Measurements from ENCODE around the gene CES4A. TPM values are rescaled to one million over a fixed set of nuclear protein-coding genes. Genes with fewer than 3 reads are reported as not detected.
A peak's percentile ranks its signal among the peaks of the same experiment; 100 is the strongest.

The CES4A gene
- 1.1 and 1.5 TPM in 2 replicates for total RNA-seq

GRCh38 chr16:66988197-66988788 lies at the start of gene CES4A:
Gene CES4A (plus strand): TSS chr16:66988589. CDS start chr16:66988773, 184 bp downstream.
- Histone ChIP-seq H3K4me3 (ENCODE audit: low read depth, low read length) (no peak within 1 kb of the TSS), H3K27me3 (ENCODE audit: control insufficient read depth, insufficient read depth, low read length) (no peaks in the 10 kb centered on the region), H3K36me3 (ENCODE audit: control insufficient read depth, insufficient read depth, low read length) (no peaks in the 10 kb centered on the region)
- no peak for TF ChIP-seq CTCF (IDR thresholded peaks at IDR 0.05; ENCODE audit: insufficient read depth, low read length, severe bottlenecking)
- DNase-seq (ENCODE audit: low read depth): peak; percentile 82
- FAIRE-seq: peak; percentile 98

- no peak for DNase-seq (ENCODE audit: low read depth)
- H3K36me3 ChIP-seq (ENCODE audit: control insufficient read depth, insufficient read depth, low read length): peaks cover 39% of the 10 kb centered on the region
Measured at GRCh38 chr16:66939366-66939765, 49.0 kb upstream of the CES4A start.

GRCh38 chr16:66940236-66940635 lies 48.2 kb upstream of the CES4A start:
- H3K27me3 ChIP-seq (ENCODE audit: control insufficient read depth, insufficient read depth, low read length): no peaks in the 10 kb centered on the region
- peaks cover 39% of the 10 kb centered on the region for H3K36me3 ChIP-seq (ENCODE audit: control insufficient read depth, insufficient read depth, low read length)
- DNase-seq (ENCODE audit: low read depth) (no peak), FAIRE-seq (no peak)
- H3K4me3 ChIP-seq (ENCODE audit: low read depth, low read length): no peak overlapping the region
- TF ChIP-seq CTCF (IDR thresholded peaks at IDR 0.05; ENCODE audit: insufficient read depth, low read length, severe bottlenecking): no peak

More at GRCh38 chr16:66939366-66939765, 49.0 kb upstream of the CES4A start:
- Histone ChIP-seq H3K4me3 (ENCODE audit: low read depth, low read length) (no peak overlapping the region), H3K27me3 (ENCODE audit: control insufficient read depth, insufficient read depth, low read length) (no peaks in the 10 kb centered on the region)
- FAIRE-seq: no peak
- TF ChIP-seq CTCF (IDR thresholded peaks at IDR 0.05; ENCODE audit: insufficient read depth, low read length, severe bottlenecking): no peak

- no peak for DNase-seq (ENCODE audit: low read depth)
- no peak overlapping the region for H3K4me3 ChIP-seq (ENCODE audit: low read depth, low read length)
- no peaks in the 10 kb centered on the region for H3K27me3 ChIP-seq (ENCODE audit: control insufficient read depth, insufficient read depth, low read length)
- peaks cover 35% of the 10 kb centered on the region for H3K36me3 ChIP-seq (ENCODE audit: control insufficient read depth, insufficient read depth, low read length)
- no peak for FAIRE-seq
- TF ChIP-seq CTCF (IDR thresholded peaks at IDR 0.05; ENCODE audit: insufficient read depth, low read length, severe bottlenecking): no peak
Measured at GRCh38 chr16:66942981-66943380, 45.4 kb upstream of the CES4A start.

GRCh38 chr16:66943426-66944053 lies 44.8 kb upstream of the CES4A start:
- H3K4me3 ChIP-seq (ENCODE audit: low read depth, low read length): no peak overlapping the region
- peaks cover 31% of the 10 kb centered on the region for H3K36me3 ChIP-seq (ENCODE audit: control insufficient read depth, insufficient read depth, low read length)
- TF ChIP-seq CTCF (IDR thresholded peaks at IDR 0.05; ENCODE audit: insufficient read depth, low read length, severe bottlenecking): no peak
- H3K27me3 ChIP-seq (ENCODE audit: control insufficient read depth, insufficient read depth, low read length): no peaks in the 10 kb centered on the region
- DNase-seq (ENCODE audit: low read depth): no peak
- no peak for FAIRE-seq

Data from bronchial epithelial cell (primary cell).